HG03558 (cell line): ENCODE data around the gene UNC13A.

Experiments used
- ATAC-seq: cut with Tn5 transposase; IDR thresholded peaks from one replicate; pipeline ENCODE4 v1.9.1; 2021; ENCODE audit warnings: moderate number of reproducible peaks; ENCODE audit not compliant: unreplicated experiment; ENCODE audit errors: extremely low read depth

UNC13A gene

GRCh38 chr19:17687857-17688784, at the start of gene UNC13A:
UNC13A (minus strand) TSS chr19:17688354; CDS start chr19:17688199, 155 bp downstream.
- no peak for ATAC-seq

GRCh38 chr19:17737690-17738153, 49.6 kb upstream of the UNC13A start:
- ATAC-seq, result no peak

DNA sequence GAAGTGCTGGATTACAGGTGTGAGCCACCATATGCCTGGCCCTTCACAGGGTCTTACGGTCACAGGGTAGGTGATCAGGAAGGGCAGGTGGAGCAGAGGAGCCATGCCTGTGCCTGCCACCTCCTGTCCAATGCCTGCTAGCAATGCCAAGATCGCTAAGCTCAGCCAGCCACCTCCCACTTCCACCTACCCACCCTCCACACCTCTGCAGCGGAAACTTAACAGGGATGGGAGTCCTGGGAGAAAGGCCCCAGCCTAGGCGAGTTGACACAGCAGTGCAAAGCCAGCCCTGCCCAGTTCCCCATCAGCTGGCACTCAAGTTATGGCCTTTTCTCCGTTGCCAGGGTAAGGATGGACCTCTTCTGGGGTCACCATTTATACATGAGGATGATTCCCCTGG, 47.3 kb upstream of the UNC13A start:
- ATAC-seq, result no peak

GRCh38 chr19:17734146-17734545, 46.0 kb upstream of the UNC13A start:
- ATAC-seq, result no peak

DNA sequence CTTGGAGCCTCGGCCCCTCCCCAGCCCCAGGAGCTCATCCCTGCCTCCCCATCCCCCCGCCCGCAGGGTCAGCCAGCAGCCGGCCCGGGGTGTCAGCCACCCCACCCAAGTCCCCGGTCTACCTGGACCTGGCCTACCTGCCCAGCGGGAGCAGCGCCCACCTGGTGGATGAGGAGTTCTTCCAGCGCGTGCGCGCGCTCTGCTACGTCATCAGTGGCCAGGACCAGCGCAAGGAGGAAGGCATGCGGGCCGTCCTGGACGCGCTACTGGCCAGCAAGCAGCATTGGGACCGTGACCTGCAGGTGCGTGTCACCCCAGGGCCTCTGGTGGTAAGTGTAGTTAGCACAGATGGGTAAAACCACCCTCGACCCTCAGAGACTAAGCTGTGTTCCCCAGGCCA, 45.0 kb upstream of the UNC13A start:
- ATAC-seq, result no peak

DNA sequence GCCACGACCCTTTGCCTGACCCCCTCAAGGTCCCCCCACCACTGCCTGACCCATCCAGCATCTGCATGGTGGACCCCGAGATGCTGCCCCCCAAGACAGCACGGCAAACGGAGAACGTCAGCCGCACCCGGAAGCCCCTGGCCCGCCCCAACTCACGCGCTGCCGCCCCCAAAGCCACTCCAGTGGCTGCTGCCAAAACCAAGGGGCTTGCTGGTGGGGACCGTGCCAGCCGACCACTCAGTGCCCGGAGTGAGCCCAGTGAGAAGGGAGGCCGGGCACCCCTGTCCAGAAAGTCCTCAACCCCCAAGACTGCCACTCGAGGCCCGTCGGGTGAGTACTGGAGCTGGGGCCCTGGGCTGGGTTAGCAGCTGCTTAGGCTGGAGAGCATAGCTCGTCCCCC, 39.7 kb upstream of the UNC13A start:
- ATAC-seq, result no peak

- ATAC-seq, result no peak
These were observed 39.0 kb upstream of the UNC13A start for GRCh38 chr19:17726964-17727773.

- no peak for ATAC-seq
These were observed 38.1 kb upstream of the UNC13A start for GRCh38 chr19:17726136-17726741.

GRCh38 chr19:17725422-17726078, 37.4 kb upstream of the UNC13A start:
- ATAC-seq, result no peak

DNA sequence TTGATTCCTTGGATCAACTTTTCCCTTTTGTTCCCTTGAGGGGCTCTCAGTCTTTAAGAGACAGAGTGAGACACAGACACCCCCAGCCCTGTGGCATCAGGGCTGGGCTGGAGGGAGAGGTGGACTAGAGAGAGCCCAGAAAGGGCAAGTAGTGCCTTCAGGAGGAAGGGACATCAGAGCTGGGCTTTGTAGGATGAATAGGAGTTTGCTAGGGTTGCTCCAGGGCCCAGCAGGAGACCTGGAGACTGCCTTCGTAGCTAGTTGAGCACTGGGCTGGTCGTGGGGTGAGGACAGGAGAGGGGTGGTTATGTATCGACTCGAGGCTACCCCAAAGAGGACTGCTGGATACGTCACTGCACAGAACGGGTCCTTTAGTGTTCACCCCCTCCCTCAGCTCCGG, 36.5 kb upstream of the UNC13A start:
- ATAC-seq, result no peak

DNA sequence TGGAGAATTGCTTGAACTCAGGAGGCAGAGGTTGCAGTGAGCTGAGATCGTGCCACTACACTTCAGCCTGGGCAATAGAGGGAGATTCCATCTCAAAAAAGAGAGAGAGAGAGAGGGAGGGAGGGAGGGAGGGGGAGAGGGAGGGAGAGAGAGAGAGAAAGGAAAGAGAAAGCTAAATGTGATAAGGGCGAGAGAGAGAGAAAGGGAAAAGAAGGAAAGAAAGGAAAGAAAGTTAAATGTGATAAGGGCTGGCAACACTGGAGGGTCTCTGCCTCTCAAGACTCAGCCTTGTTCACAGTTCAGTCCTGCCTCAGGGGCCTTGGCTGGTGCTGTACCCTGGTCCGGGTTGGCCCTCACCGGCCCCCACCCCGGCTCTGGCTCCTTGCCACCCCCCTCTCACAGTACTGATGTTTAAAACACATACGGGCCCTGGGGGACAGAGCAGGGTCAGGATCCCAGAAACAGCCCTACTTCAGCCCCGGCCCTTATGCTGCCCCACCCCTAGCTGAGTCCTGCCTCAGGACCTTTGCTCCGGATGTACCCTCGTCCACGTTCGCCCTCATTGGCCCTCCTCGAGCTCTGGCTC, 34.6 kb upstream of the UNC13A start:
- ATAC-seq, result no peak

GRCh38 chr19:17721821-17722220, 33.7 kb upstream of the UNC13A start:
- ATAC-seq, result no peak

DNA sequence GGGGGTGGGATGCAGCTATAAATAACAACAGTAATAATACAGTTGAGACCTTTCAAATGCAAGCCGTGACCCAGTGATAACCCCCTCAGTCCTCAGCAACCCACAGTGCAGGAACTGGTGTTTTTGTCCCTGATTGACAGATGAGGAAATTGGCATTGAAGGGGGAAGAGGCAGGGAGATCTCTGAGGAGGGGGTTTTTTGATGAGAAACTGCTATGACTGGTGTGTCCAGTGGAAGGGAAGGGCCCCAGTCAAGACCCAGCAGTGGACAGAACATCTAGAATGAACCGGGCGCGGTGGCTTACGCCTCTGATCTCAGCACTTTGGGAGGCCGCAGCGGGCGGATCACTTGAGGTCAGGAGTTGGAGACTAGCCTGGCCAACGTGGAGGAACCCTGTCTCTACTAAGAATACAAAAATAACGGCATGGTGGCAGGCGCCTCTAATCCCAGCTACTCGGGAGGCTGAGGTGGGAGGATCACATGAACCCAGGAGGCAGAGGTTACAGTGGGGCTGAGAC, 33.0 kb upstream of the UNC13A start:
- ATAC-seq, result no peak

- ATAC-seq, result no peak
These were observed 32.3 kb upstream of the UNC13A start for GRCh38 chr19:17720440-17720839.

DNA sequence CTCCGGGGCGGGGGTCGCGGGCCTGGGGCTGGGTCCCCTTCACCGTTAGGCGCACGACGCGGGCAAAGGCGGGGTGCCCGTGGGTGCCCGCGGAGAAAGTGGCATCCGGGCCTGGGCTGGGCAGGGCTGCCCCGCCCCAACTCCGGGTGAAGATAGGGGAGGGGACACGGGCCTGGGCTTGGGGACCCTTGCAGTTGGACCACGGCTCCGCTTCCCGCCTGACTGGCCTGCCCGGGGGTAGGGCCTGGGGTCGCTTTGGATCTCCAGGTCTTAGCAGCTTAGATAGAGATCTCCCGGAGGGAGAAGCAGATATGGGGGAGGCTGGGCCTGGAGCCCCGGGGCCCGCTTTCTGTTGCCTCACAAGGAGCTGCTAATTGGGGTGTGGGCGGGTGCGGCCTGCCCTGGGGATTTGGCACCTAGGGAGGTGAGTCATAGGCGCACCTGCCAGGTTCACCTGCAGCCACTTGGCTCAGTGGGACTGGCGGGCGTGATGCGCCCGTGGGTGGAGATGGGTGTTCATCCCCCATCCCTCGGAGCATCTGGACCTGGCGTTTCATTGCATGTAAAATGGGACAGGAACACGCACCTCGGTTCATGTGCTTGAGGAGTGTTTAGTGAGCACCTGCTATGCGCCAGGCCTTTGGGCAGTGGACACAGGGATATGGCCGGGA, 31.7 kb upstream of the UNC13A start:
- ATAC-seq, result no peak

- no peak for ATAC-seq
These were observed 31.0 kb upstream of the UNC13A start, which contains the start of gene MAP1S for GRCh38 chr19:17718947-17719711. MAP1S (plus strand) TSS chr19:17719480; CDS start chr19:17719503, 23 bp downstream.

- ATAC-seq, result no peak
These were observed 30.4 kb upstream of the UNC13A start for GRCh38 chr19:17718550-17718946.

GRCh38 chr19:17716309-17716929, 28.3 kb upstream of the UNC13A start:
- no peak for ATAC-seq
